A204.1 (cell line): ENCODE results near the gene GRM7.

Experiments
- FAIRE-seq: peaks from 2 replicates; lab custom pipeline; 2012; peaks lifted over from hg19 to GRCh38; lab: Jason Lieb, UNC

The GRM7 gene

DNA sequence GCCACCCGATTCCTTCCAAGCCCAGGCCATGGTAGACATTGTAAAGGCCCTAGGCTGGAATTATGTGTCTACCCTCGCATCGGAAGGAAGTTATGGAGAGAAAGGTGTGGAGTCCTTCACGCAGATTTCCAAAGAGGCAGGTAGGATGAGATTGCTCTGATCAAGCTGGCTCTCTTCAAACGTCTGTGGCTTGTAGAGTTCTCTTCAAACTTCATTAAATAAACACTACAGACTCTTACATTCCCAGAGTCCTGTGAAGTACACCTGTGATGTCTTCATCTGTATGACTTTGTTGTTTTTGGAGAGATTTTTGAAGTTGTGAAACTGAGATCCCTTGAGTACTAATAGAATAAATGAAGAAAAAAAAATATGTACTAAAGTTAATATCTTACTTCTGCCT, 285.6 kb downstream of the GRM7 start:
- FAIRE-seq, result no peak

DNA sequence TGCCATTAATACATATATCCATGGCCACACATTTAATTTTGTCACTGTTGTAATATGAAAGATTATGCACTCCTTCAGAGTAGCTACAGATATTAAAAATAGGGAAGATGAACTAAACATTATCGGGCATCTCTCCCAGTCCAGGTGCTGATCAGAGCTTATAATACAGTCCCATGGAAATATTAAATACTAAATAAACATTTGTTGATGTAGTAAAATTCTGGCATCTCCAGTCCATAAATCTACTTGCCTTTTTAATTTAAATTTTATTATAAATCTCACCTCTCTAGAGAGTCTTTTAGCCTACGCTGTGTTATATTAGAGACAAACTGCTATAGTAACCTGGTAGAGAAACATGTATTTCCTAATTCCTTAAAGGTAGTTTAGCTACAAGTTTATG, 297.6 kb downstream of the GRM7 start:
- no peak for FAIRE-seq

DNA sequence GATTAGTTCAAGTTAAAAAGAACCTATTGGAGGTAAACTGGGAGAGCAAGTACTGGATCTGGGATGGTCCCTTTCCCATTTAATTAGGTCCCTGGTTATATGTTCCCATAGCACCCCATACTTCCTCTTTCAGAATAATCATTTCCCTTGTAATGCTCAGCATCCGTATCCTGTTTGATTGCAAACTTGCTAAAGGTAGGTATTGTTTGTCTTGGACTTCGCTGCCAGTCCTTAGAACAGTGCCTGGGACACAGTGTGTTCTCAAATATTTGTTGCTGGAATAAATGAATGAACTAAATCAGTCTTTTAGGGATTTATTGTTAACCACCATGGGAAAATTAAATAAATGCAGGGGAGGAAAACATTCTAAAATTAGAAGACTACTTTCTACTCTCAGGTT, 299.8 kb downstream of the GRM7 start:
- no peak for FAIRE-seq

DNA sequence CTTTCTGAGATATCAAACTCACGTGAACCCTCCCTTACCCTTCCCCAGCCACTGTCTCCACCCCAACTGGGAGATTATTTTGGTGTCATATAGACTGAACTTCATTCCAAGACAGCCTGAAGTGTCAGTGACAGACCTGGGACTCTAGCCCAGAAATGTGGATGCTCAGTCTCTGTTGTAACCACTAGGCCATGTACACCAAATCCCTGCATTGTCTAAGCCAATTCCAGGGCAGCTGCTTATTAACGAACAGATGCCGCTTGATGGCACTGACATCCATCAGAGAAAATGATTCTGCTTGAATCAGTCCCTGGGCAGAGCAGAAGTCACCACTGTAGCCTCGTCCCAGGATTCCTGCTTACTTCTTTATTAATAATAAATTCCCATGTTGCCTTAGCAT, 305.5 kb downstream of the GRM7 start:
- no peak for FAIRE-seq

DNA sequence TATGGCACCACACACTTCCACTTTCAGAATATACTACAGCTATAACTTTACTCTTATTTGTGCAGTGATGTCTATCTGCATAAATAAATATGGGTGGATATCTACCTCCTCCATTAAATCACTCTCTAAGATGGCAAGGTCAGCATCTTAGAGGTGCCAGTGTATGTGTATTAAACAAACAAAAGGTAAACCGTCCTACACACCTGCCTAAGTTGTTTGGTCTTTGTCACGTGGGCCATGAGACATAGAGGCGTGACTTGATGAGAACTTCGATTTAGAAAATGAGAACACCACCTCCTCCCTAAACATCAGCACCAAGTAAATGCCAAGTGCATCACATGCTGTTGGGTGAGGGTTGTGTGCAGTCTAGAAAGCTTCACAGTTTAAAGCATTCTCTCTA, 310.6 kb downstream of the GRM7 start:
- no peak for FAIRE-seq

DNA sequence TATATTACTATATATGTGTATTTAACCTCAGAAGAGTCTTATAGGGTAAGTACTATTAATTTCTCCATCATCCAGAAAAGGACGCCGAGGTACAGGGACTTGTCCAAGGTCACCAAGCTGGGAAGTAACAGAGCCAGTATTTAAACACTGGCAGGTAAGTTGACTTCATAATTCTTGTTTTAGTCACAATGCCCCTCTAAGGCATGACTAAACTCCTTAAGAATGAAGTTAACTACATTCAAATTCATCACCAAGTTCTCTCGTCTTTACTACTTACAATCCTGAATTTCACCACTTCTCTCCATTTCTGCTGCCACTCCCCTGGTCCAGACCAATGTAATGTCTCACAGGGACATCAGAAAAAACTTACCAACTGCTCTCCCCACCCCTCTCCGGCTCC, 312.1 kb downstream of the GRM7 start:
- no peak for FAIRE-seq

DNA sequence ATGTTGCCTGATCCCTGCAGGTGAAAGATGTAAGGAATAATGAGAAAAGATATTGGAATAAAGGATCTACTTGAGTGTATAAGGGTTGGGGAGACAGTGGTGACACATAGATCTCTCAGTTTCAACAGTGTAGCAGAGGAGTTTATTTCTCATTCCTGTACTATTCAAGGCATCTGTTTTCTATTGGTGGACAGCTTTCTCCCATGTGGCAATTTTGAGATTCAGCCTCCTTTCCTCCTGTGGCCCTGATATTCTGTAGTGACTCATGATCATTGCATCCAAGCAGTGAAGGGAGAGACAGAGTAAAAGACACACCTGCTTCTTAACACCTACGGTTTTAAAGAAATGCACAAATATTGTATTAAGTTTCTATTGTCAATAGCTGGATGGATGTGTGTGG, 327.6 kb downstream of the GRM7 start:
- FAIRE-seq, result no peak

DNA sequence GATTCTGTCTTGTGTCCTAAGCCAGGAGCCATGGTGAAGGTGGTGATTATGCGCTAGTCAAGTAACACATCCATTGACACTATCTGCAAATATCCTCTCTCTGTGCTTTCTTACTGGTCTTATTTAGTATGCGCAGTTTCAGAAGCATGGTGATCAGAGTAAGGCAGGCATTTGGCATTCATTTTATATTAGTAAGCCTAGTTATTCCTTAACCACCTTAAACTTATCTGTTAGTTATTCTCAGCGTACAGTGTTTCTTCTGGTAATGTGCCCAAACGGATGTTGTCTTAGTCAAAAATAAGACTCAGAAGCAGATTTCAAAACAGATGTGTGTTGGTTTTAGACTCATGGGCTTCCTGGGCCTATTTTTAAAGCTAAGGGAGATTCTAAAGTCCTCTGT, 329.2 kb downstream of the GRM7 start:
- FAIRE-seq, result no peak

DNA sequence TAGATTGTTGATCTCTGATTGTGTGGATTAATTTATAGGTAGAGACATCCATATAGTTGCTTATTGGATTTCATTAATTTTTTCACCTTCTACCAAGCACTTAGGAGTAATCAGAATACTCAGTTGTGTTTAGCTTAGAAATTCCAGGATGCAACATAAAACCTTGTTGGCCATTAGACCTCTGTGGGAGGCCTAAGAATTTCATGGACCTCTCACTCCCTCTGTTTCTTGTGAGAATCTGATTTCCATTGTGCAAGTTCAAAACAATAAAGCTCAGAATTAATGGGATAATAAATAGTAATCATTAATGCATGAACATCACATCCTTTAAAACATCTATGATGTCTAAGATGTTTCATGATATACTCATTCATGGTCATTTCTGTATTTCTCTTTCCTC, 332.4 kb downstream of the GRM7 start:
- no peak for FAIRE-seq

DNA sequence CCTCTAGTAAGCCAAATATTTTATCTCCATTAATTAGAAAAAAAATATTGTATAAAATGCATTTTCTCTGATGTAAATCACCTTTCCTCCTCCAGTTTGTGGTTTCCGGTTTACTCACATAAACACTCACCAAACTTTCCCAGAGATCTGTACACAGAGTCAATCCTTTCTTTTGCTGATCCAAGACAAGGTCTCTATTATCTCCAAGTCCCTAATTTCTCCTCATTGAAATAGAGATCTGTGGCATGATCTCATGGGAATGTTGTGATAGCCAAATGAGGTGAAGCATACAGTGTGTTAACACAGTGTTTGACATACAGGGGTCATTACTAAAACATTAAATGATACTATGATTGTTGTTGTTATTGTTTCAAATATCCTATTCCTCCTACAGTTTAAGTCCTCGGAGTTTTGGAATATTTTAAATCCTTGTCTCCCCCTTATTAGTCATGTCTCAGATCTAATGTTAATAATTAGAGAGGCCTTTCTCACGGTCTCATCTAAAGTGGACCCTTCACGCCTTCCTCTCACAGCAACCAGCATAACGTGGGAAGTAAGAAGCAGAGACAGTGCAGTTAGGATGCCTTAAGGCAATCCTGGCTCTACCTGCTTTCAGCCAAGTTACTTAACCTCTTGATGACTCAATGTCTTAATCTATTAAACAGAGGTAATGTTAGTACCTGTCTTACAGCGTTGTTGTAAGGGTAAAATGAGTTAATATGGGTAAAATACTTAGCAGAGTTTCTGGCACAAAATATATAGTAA, 333.3 kb downstream of the GRM7 start:
- FAIRE-seq, result no peak

DNA sequence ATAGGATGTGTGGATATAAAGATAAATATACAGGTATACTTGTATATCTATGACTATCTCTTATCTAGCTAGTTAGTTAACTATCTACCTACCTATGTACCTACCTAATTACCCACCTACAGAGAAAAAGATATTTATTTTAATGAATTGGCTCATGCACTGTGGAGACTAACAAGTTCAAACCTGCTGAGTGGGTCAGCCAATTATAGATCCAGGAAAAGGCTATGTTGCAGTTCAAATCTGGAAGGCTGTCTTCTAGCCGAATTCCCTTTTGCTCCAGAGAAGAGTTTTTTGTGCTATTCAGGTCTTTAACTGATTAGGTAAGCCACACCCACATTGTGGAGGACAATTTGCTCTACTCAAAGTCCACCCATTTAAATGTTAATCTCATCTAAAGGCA, 335.0 kb downstream of the GRM7 start:
- no peak for FAIRE-seq

DNA sequence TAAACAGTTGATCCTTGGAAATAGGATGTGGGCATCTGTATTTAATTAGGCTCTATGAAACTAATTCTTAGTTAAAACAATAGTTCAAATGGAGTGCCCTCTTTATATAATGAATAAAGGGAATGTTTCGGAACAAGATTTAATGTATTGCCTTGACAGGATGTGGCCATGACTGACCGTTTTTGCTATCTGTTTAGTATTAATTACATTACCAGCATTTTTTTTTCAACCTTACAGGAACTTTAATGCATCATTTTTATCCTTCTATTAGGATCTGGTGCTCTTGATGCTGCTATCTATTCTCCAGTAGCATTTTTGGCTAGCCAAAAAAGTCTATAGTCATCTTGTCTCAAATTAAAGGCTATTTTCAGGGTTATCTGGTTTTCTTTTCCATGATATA, 340.9 kb downstream of the GRM7 start:
- no peak for FAIRE-seq

DNA sequence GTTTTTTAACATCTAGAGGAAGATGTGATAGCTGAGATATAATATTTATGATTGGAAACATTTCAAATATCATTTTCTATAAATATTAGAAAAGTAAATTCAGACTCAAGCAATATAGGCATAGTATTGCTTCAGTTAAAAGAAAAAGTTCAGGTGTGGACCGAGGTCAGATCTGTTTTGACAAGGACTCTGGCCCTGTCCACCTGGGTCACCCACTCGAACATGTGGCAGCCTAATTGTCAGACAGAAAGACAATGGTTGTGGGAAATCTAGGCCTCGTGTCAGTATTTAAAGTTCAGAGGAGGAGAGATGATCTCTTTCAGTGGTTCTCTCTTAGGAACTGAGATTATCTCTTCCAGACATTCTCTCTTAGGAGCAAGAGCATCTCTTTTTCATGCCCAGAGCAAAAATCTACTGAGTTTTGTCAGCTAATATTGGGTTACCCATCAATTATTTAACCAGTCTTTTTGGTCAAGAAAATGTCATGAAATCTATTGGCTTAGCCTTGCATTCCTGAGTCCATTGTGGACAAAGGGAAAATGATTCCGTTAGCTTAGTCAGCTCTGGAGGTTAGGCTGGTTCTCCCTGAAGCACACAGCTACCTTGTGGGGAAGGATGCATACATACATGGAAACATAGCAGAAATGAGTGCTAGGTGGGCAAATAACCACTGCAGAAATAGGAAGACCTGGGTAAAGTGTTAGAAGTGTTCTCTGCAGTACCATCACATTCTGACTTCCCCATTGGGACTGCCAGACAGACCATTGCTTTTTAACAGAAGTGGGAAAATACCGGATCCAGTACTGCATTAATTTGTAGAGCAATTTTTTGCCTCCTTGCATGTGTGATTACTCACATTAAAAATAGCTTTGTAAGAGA, 343.3 kb downstream of the GRM7 start:
- FAIRE-seq, result no peak

DNA sequence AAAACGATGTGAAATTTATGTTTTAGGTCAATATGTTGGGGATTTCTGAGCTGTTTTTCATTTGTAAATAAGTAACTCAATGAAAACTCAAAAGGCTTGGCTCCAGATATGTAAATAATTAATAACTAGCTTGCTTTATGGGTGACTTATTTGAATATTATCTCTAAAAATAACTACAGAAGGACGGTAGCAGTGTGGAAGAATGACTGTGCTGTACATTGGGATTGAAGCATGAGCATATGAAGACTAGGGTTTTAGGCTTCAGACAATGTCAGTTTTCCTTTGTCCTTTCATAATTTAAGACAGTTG, 343.9 kb downstream of the GRM7 start:
- no peak for FAIRE-seq

DNA sequence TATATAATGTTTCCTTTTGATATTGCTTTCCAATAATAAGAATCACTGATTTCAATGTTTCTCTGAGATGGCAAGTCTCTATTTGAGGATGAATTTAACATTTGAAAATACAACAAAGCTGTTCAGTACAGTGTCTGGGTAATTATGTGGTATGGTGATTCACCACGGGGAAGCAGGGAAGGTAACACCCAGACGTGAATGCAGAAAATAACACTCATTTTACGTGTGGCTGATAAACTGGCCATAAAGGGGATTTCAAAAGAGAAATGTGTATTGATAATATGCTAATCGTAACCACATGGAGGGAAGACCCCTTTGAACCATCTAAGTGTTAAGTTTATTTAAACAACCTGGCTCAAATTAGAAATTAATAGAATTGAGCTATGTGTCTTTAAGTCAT, 344.6 kb downstream of the GRM7 start:
- FAIRE-seq, result no peak

DNA sequence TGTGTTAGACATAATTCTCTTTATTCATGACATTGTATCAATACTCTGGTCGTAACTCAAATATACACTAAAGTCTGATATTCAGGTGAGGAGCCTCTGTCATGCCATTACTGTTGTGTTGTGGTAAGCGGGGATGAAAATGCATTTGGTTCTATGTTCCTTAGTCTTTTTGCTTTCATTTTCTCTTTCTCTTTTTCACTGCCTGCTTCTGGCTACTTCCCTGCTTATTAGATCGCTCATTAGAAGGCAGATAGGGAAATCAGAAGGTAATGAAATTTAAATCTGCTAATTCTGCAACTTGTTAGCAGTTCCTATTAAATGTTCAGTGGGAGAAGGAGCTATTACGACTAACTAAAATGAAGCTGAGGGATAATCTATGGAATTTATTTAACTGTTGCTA, 345.0 kb downstream of the GRM7 start:
- FAIRE-seq, result no peak

DNA sequence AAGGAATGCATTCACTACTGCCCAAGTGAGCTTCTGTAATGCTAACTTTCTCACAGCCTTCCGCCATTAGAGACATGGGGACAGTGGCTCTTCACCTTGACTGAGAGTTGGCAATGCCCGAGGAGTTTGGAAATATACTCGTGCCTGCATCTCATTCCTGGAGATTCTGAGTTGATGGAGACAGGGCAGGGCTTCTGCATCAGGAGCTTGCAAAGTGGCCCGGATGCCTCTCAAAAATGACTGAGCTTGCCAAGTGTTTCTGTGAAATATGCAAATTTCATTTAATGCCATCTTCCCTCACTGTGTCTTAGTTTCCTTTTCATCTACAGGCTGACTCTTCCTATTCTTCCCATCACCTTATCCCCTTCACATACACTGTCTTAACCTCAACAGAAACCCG, 346.2 kb downstream of the GRM7 start:
- no peak for FAIRE-seq

DNA sequence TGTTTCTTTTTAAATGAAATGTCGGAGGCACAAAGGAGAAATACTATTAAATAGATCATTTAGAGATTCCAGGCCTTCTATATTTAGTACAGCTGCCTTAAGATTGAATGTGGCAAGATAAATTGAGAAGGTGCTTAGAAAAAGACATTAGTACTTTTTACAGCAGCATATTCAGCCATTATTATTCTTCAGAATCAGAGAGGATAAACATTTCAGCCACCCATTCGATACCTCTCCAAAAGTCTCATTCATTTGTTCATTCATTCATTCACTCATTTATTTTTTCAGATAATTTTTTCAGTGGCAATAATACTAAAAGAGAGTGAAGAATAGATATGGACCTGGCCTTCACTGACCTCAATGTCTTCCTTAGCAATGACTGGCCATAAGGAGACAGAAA, 347.0 kb downstream of the GRM7 start:
- FAIRE-seq, result no peak

DNA sequence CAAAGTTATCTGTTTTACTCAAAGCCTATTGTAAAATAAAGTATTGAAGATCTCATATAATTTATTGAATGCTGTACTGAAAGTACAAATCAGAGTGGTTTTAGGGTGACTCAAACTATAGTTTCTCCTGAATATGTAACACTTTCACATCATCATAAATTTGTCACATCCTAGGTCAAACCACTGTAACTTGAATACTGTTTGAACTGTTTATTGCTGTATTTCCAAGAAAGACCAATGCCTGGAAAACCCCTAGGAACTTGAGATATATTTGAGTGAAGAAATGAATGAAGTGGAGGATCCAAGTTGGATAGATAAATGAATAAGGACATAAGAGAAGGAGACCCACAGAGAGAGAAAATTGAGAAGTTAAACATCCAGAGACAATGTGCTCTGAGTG, 348.2 kb downstream of the GRM7 start:
- FAIRE-seq, result no peak

DNA sequence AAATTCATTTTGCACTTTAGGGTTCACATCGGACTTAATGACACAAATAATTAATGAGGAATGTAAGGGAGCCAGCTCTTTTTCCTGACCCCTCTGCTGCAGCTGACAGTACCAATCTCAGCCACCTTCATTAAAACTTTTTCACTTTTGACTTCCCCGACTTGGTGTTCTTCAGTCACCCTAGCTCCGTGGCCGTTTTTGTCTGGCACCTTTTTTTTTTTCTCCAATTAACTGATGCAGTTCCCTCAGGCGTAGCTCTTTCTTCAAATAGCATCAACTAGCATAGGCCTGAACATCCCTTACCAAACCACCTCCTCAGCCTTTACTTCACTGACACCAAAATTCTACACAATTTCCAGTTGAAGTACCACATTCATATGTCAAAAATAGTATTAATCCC, 350.8 kb downstream of the GRM7 start:
- no peak for FAIRE-seq

DNA sequence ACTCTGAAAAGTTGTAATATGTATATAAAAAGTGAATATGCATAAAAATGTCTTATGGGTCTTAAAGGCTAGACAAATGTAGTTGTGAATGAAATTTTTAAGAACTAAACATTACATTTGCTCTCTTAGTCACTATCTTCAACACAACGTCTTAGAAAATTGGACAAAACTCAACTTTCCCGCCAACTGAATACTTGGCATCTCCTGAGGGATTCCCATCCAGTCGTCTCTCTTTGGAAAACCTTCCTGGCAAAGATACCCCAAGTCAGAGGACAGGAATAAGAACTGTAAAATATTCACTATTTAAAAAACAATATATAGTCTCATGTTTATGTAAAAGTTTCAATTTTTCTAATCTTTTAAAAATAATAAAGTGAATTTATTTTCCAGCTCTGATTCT, 354.8 kb downstream of the GRM7 start:
- FAIRE-seq, result no peak

DNA sequence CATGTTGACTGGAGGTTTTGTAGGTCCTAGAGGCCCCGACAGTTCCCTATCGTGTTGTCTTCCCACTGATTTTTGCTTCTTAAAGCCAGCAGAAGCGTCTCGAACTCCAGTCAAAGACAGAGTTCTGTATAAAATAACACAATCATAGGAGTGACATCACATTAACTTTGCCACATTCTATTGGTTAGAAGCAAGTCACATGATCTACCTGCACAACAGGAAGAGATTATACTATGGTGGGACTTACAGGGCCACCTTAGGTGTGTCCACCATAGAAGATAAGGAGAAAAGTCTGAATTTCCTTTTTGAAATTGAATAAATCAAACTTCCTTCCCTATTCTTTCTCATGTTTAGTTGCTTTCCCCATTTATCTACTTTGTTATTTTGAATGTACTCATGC, 365.5 kb downstream of the GRM7 start:
- no peak for FAIRE-seq

DNA sequence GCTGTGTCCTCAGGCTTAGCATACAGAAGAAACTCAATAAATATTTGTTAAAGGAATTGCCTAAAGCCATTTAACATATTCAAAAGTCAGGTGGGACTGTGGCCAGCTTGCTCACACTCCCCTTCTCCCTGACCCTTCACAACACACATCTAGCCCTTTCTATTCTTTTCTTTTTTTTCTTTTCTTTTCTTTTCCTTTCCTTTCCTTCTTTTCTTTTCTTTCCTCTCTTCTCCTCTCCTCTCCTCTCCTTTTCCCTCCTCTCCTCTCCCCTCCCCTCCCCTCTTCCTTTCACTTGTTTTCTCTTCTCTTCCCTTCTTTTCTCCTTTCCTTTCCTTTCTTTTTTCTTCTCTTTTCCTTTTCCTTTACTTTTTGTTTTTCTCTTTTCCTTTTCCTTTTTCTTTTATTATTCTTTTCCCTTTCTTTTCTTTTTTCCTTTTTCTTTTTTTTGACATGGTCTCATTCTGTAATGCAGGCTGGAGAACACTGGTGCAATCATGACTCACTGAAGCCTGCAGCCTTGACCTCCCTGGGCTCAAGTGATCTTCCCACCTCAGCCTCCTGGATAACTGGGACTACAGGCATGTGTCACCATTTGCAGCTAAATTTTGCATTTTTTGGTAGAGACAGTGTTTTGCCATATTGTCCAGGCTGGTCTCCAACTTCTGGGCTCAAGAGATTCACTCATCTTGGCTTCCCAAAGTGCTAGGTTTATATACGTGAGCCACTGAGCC, 377.8 kb downstream of the GRM7 start:
- FAIRE-seq, result no peak
